ENCODE results near the gene RRAGD.

The RRAGD gene

GRCh38 chr6:89412071-89413005, at the start of gene RRAGD:
RRAGD (minus strand) TSS chr6:89412273; CDS start chr6:89411993, 280 bp downstream.
- TF ChIP-seq CTCF (IDR thresholded peaks at IDR 0.05): no peak

GRCh38 chr6:89460713-89461112, 48.6 kb upstream of the RRAGD start:
- TF ChIP-seq CTCF (IDR thresholded peaks at IDR 0.05): no peak

GRCh38 chr6:89459501-89459900, 47.4 kb upstream of the RRAGD start:
- TF ChIP-seq CTCF (IDR thresholded peaks at IDR 0.05): no peak

- TF ChIP-seq CTCF (IDR thresholded peaks at IDR 0.05): no peak
Observed at GRCh38 chr6:89458704-89459103, 46.6 kb upstream of the RRAGD start.

- no peak for TF ChIP-seq CTCF (IDR thresholded peaks at IDR 0.05)
Observed at GRCh38 chr6:89454300-89454699, 42.2 kb upstream of the RRAGD start.

- no peak for TF ChIP-seq CTCF (IDR thresholded peaks at IDR 0.05)
Observed at GRCh38 chr6:89452281-89452680, 40.2 kb upstream of the RRAGD start.

- no peak for TF ChIP-seq CTCF (IDR thresholded peaks at IDR 0.05)
Observed at GRCh38 chr6:89449193-89449592, 37.1 kb upstream of the RRAGD start.

Data from LNCAP (cell line).